Measurements from ENCODE around the gene CDKL4. TPM values are rescaled to one million over a fixed set of nuclear protein-coding genes. Genes with fewer than 3 reads are reported as not detected.

CDKL4 gene
- total RNA-seq, 2 experiments from 2014 or later, result 0.75 TPM; not detected in 1

GRCh38 chr2:39218391-39218790, 25.4 kb downstream of the CDKL4 start:
- intact Hi-C loops (cut with DNase I, micrococcal nuclease), result no loop called here
- DNase-seq (peak in 3 of 14 experiments; percentile 8 to 20 (median 17)), ATAC-seq (ENCODE audit: poor library complexity) (no peak)
- Histone ChIP-seq H3K27me3 (ENCODE audit: control insufficient read depth in 1 of 2, insufficient read depth in 2 of 2, low read length in 2 of 2) (no peaks in the 10 kb centered on the region), H3K4me1 (ENCODE audit: insufficient read depth, low read length) (peaks cover 43% of the 10 kb centered on the region), H3K4me3 (ENCODE audit: low read length) (no peak overlapping the region), H3K27ac (ENCODE audit: low read depth in 1 of 2, low read length in 2 of 2) (peak overlapping the region in 1 of 2 donors; percentile 11), H3K36me3 (ENCODE audit: insufficient read depth, low read length) (no peaks in the 10 kb centered on the region), H3K9me3 (ENCODE audit: control insufficient read depth in 1 of 2, insufficient read depth in 1 of 2, low read length in 2 of 2) (no peaks in the 10 kb centered on the region)
- no peaks in the 10 kb centered on the region for H3K36me3 Mint-ChIP-seq (ENCODE audit: low read depth)
- H3K27me3 Mint-ChIP-seq, result no peaks in the 10 kb centered on the region
- H3K9me3 Mint-ChIP-seq, result no peaks in the 10 kb centered on the region
- no peak overlapping the region for H3K4me3 Mint-ChIP-seq
- peak overlapping the region; percentile 59 for H3K27ac Mint-ChIP-seq
- TF ChIP-seq CTCF (IDR thresholded peaks at IDR 0.05), result no peak
- peaks cover 33% of the 10 kb centered on the region for H3K4me1 Mint-ChIP-seq (ENCODE audit: low read depth)
- ChIA-PET POLR2A (interaction anchor here (2.1 to 5.4 kb wide), 3 partner anchors 9 to 98 kb away, joined by 17 to 99 read pairs (median 71); partner anchors contain the start of gene SOS1), CTCF (interaction anchor here (0.8 kb wide), 1 partner anchor 85 kb away, joined by 3 read pairs; no protein-coding TSS in a partner anchor)

GRCh38 chr2:39217192-39217550, 26.6 kb downstream of the CDKL4 start:
- peak overlapping the region; percentile 59 for H3K27ac Mint-ChIP-seq
- H3K4me3 Mint-ChIP-seq, result peak overlapping the region; percentile 6
- TF ChIP-seq CTCF (IDR thresholded peaks at IDR 0.05), result no peak
- Histone ChIP-seq H3K4me1 (ENCODE audit: insufficient read depth, low read length) (peaks cover 43% of the 10 kb centered on the region), H3K9me3 (ENCODE audit: control insufficient read depth in 1 of 2, insufficient read depth in 1 of 2, low read length in 2 of 2) (no peaks in the 10 kb centered on the region), H3K36me3 (ENCODE audit: insufficient read depth, low read length) (no peaks in the 10 kb centered on the region), H3K27ac (ENCODE audit: low read depth in 1 of 2, low read length in 2 of 2) (peak overlapping the region in 1 of 2 donors; percentile 36), H3K4me3 (ENCODE audit: low read length) (no peak overlapping the region), H3K27me3 (ENCODE audit: control insufficient read depth in 1 of 2, insufficient read depth in 2 of 2, low read length in 2 of 2) (no peaks in the 10 kb centered on the region)
- no peaks in the 10 kb centered on the region for H3K27me3 Mint-ChIP-seq
- H3K4me1 Mint-ChIP-seq (ENCODE audit: low read depth), result peaks cover 33% of the 10 kb centered on the region
- DNase-seq (no peak), ATAC-seq (ENCODE audit: poor library complexity) (peak; percentile 70)
- intact Hi-C loops (cut with DNase I, micrococcal nuclease), result loop anchor here in 1 of 2 experiments (2.0 kb wide), 1 partner anchor 92 kb away; no protein-coding TSS in a partner anchor
- CTCF ChIA-PET, result interaction anchor here (1.0 to 1.9 kb wide), 2 partner anchors 11 to 97 kb away, joined by 3 to 8 read pairs; partner anchors contain the start of gene SOS1
- no peaks in the 10 kb centered on the region for H3K9me3 Mint-ChIP-seq
- no peaks in the 10 kb centered on the region for H3K36me3 Mint-ChIP-seq (ENCODE audit: low read depth)
- POLR2A ChIA-PET, result interaction anchor here (0.6 to 5.4 kb wide), 8 partner anchors 9 to 466 kb away, joined by 3 to 99 read pairs (median 6); partner anchors contain the start of genes SOS1 and SRSF7

- H3K4me1 Mint-ChIP-seq (ENCODE audit: low read depth), result peaks cover 33% of the 10 kb centered on the region
- no peak for TF ChIP-seq CTCF (IDR thresholded peaks at IDR 0.05)
- no peaks in the 10 kb centered on the region for H3K9me3 Mint-ChIP-seq
Measured at GRCh38 chr2:39216346-39217191, 27.2 kb downstream of the CDKL4 start.

More at GRCh38 chr2:39216346-39217191, 27.2 kb downstream of the CDKL4 start:
- Mint-ChIP-seq H3K27me3 (no peaks in the 10 kb centered on the region), H3K36me3 (ENCODE audit: low read depth) (no peaks in the 10 kb centered on the region), H3K4me3 (peak overlapping the region; percentile 64), H3K27ac (peak overlapping the region; percentile 59)
- CTCF ChIA-PET, result interaction anchor here (1.9 kb wide), 1 partner anchor 11 kb away, joined by 8 read pairs; no protein-coding TSS in a partner anchor
- Histone ChIP-seq H3K36me3 (ENCODE audit: insufficient read depth, low read length) (no peaks in the 10 kb centered on the region), H3K27ac (ENCODE audit: low read depth in 1 of 2, low read length in 2 of 2) (peak overlapping the region; percentile 49 to 69), H3K4me1 (ENCODE audit: insufficient read depth, low read length) (peaks cover 43% of the 10 kb centered on the region), H3K4me3 (ENCODE audit: low read length) (no peak overlapping the region), H3K9me3 (ENCODE audit: control insufficient read depth in 1 of 2, insufficient read depth in 1 of 2, low read length in 2 of 2) (no peaks in the 10 kb centered on the region), H3K27me3 (ENCODE audit: control insufficient read depth in 1 of 2, insufficient read depth in 2 of 2, low read length in 2 of 2) (no peaks in the 10 kb centered on the region)
- intact Hi-C loops (cut with DNase I, micrococcal nuclease), result loop anchor here in 1 of 2 experiments (1.0 to 2.0 kb wide), 2 partner anchors 45 to 92 kb away; no protein-coding TSS in a partner anchor
- peak; percentile 51 to 94 (median 66) for DNase-seq
- ATAC-seq (ENCODE audit: poor library complexity), result peak; percentile 86
- POLR2A ChIA-PET, result interaction anchor here (0.6 to 5.4 kb wide), 10 partner anchors 9 to 465 kb away, joined by 3 to 99 read pairs (median 4); partner anchors contain the start of genes SOS1 and SRSF7
